ENCODE measurements around the gene FBXL17. TPM values are rescaled to one million over a fixed set of nuclear protein-coding genes. Genes with fewer than 3 reads are reported as not detected.

Gene FBXL17
- total and polyA plus RNA-seq, 2 donors (not counting 1 experiment from before 2014, with no cell fraction given), result 7.3 to 40.3 TPM

GRCh38 chr5:108373426-108373825 lies 8.5 kb downstream of the FBXL17 start:
- CTCF ChIA-PET, result no interaction called here
- Histone ChIP-seq H2AFZ (ENCODE audit: insufficient read depth, low read depth, low read length, poor library complexity, severe bottlenecking) (no peak overlapping the region), H3K27ac (ENCODE audit: low read length in 2 of 2) (no peak overlapping the region), H3K4me1 (ENCODE audit: control insufficient read depth in 2 of 2, insufficient read depth in 2 of 2, low read length in 2 of 2) (no peaks in the 10 kb centered on the region), H3K27me3 (replicated peaks in 1 of 4; ENCODE audit: control extremely low read depth in 1 of 4, control insufficient read depth in 3 of 4, insufficient read depth in 4 of 4, low read length in 3 of 4) (no peaks in the 10 kb centered on the region), H3K79me2 (ENCODE audit: control insufficient read depth, insufficient read depth, low read length) (peaks cover 82% of the 10 kb centered on the region), H3K9me3 (ENCODE audit: control extremely low read depth in 1 of 3, control insufficient read depth in 2 of 3, insufficient read depth in 1 of 3, low read length in 2 of 3) (peaks cover 11 to 25% (median 18%) of the 10 kb centered on the region in 3 donors), H3K4me3 (ENCODE audit: control extremely low read depth in 1 of 5, extremely low read depth in 1 of 5, insufficient read depth in 1 of 5, low read depth in 2 of 5, low read length in 4 of 5) (no peak overlapping the region), H3K9ac (ENCODE audit: low read length) (no peak overlapping the region), H4K20me1 (ENCODE audit: control insufficient read depth, insufficient read depth, low read length, poor library complexity, severe bottlenecking) (peaks cover 27% of the 10 kb centered on the region), H3K36me3 (replicated peaks in 1 of 2; ENCODE audit: control extremely low read depth in 1 of 2, control insufficient read depth in 1 of 2, extremely low read depth in 1 of 2, insufficient read depth in 2 of 2, low read length in 1 of 2) (peaks cover 0 to 3% of the 10 kb centered on the region in 2 experiments), H3K4me2 (replicated peaks; ENCODE audit: low read depth, low read length, poor library complexity, severe bottlenecking) (no peak overlapping the region)
- DNase-seq (no peak), ATAC-seq (ENCODE audit: low read depth) (no peak)
- Mint-ChIP-seq H3K27ac (no peak overlapping the region), H3K4me1 (peaks cover 15% of the 10 kb centered on the region), H3K27me3 (no peaks in the 10 kb centered on the region), H3K4me3 (no peak overlapping the region), H3K9me3 (ENCODE audit: insufficient read depth) (peaks cover 13% of the 10 kb centered on the region)
- TF ChIP-seq EZH2 (IDR thresholded peaks at IDR 0.05; ENCODE audit: borderline replicate concordance, insufficient read depth, low read depth, low read length, poor library complexity, severe bottlenecking) (no peak), CTCF (IDR thresholded peaks at IDR 0.05) (no peak)
- intact Hi-C loops (cut with micrococcal nuclease), result no loop called here
- POLR2A ChIA-PET, result no interaction called here

- H3K9me3 Mint-ChIP-seq (ENCODE audit: insufficient read depth), result peaks cover 13% of the 10 kb centered on the region
- WGBS (ENCODE audit: insufficient coverage), result no CpG with 5 or more reads among the region's 2 CpGs
- no peak overlapping the region for H3K4me2 ChIP-seq (replicated peaks; ENCODE audit: low read depth, low read length, poor library complexity, severe bottlenecking)
- H3K4me1 ChIP-seq (ENCODE audit: control insufficient read depth in 2 of 2, insufficient read depth in 2 of 2, low read length in 2 of 2), result no peaks in the 10 kb centered on the region
- peaks cover 0 to 3% of the 10 kb centered on the region in 2 experiments for H3K36me3 ChIP-seq (replicated peaks in 1 of 2; ENCODE audit: control extremely low read depth in 1 of 2, control insufficient read depth in 1 of 2, extremely low read depth in 1 of 2, insufficient read depth in 2 of 2, low read length in 1 of 2)
- peaks cover 13% of the 10 kb centered on the region for H3K4me1 Mint-ChIP-seq
- H3K27me3 Mint-ChIP-seq, result no peaks in the 10 kb centered on the region
- intact Hi-C loops (cut with micrococcal nuclease), result no loop called here
- DNase-seq (no peak), ATAC-seq (ENCODE audit: low read depth) (no peak)
- H3K9me3 ChIP-seq (ENCODE audit: control extremely low read depth in 1 of 3, control insufficient read depth in 2 of 3, insufficient read depth in 1 of 3, low read length in 2 of 3), result peaks cover 11 to 25% (median 18%) of the 10 kb centered on the region in 3 donors
- no peak overlapping the region for H3K4me3 ChIP-seq (ENCODE audit: control extremely low read depth in 1 of 5, extremely low read depth in 1 of 5, insufficient read depth in 1 of 5, low read depth in 2 of 5, low read length in 4 of 5)
- H2AFZ ChIP-seq (ENCODE audit: insufficient read depth, low read depth, low read length, poor library complexity, severe bottlenecking), result no peak overlapping the region
- H3K79me2 ChIP-seq (ENCODE audit: control insufficient read depth, insufficient read depth, low read length), result peaks cover 72% of the 10 kb centered on the region
- H4K20me1 ChIP-seq (ENCODE audit: control insufficient read depth, insufficient read depth, low read length, poor library complexity, severe bottlenecking), result peaks cover 32% of the 10 kb centered on the region
- no peak overlapping the region for H3K27ac Mint-ChIP-seq
- ChIA-PET POLR2A (no interaction called here), CTCF (interaction anchor here (0.9 to 1.0 kb wide), 2 partner anchors 9 to 27 kb away, joined by 3 read pairs; no protein-coding TSS in a partner anchor)
- TF ChIP-seq EZH2 (IDR thresholded peaks at IDR 0.05; ENCODE audit: borderline replicate concordance, insufficient read depth, low read depth, low read length, poor library complexity, severe bottlenecking) (no peak), CTCF (IDR thresholded peaks at IDR 0.05) (no peak)
- H3K4me3 Mint-ChIP-seq, result no peak overlapping the region
- H3K9ac ChIP-seq (ENCODE audit: low read length), result no peak overlapping the region
- no peaks in the 10 kb centered on the region for H3K27me3 ChIP-seq (replicated peaks in 1 of 4; ENCODE audit: control extremely low read depth in 1 of 4, control insufficient read depth in 3 of 4, insufficient read depth in 4 of 4, low read length in 3 of 4)
- no peak overlapping the region for H3K27ac ChIP-seq (ENCODE audit: low read length in 2 of 2)
These were observed 9.5 kb downstream of the FBXL17 start for GRCh38 chr5:108372369-108372768.
